GM12873 (cell line): ENCODE results near the gene GJA1.

Source experiments
- CTCF ChIP-seq: IDR thresholded peaks from 2 replicates; pipeline ENCODE4 v1.5.1; 2012; ENCODE audit warnings: low read depth, mild to moderate bottlenecking, moderate library complexity, low read length, control low read depth; ENCODE audit not compliant: insufficient read depth; ENCODE audit errors: missing control alignments

The GJA1 gene

GRCh38 chr6:121405306-121405705 is 30.1 kb upstream of the GJA1 start:
- no peak for TF ChIP-seq CTCF

GRCh38 chr6:121408321-121408720 is 27.1 kb upstream of the GJA1 start:
- TF ChIP-seq CTCF, result no peak

GRCh38 chr6:121413879-121414278 is 21.6 kb upstream of the GJA1 start:
- no peak for TF ChIP-seq CTCF

GRCh38 chr6:121418346-121418745 is 17.1 kb upstream of the GJA1 start:
- no peak for TF ChIP-seq CTCF

GRCh38 chr6:121426686-121427085 is 8.8 kb upstream of the GJA1 start:
- TF ChIP-seq CTCF, result no peak

GRCh38 chr6:121428872-121429756 is 6.3 kb upstream of the GJA1 start:
- TF ChIP-seq CTCF, result no peak

GRCh38 chr6:121430514-121431460 is 4.7 kb upstream of the GJA1 start:
- TF ChIP-seq CTCF, result peak; percentile 20
